ENCODE measurements around the gene ANTXR1. TPM values are rescaled to one million over a fixed set of nuclear protein-coding genes. Genes with fewer than 3 reads are reported as not detected.

Gene ANTXR1
- total and polyA plus RNA-seq, 2 of the 8 experiments (the other 6 are each of a cell fraction or from before 2014, with no cell fraction given), result 15.8 to 44.3 TPM

DNA sequence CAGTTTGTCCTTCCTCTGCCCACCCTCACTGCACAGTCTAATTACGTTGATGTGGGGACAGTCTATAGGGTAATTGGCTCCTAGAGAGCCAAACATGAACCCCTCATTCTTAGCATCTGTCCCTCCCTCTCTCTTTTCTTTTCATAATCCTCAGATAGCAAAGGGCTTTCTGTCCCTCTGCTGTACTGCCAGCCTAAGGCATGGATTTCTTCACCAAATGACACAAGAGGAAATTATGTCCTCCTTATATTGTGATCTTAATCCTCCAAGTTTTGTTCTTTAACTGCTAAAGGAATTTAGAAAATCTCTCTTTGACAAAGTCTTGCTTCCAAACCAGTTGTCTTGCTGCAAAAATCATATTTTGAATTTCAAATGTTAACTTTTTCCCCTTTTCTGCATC, 18.5 kb downstream of the ANTXR1 start:
- Histone ChIP-seq H3K4me2 (ENCODE audit: insufficient read depth in 1 of 2, low read depth in 2 of 2, low read length in 2 of 2) (no peak overlapping the region), H3K79me2 (ENCODE audit: control insufficient read depth in 1 of 2, insufficient read depth in 2 of 2, low read length in 2 of 2) (peaks cover 0 to 8% of the 10 kb centered on the region in 2 experiments; a peak in 2 of 4 replicates), H4K20me1 (replicated peaks in 1 of 2; ENCODE audit: control insufficient read depth in 1 of 2, insufficient read depth in 2 of 2, low read length in 2 of 2) (peaks cover 0 to 9% of the 10 kb centered on the region in 2 experiments), H3K4ac (replicated peaks; ENCODE audit: insufficient read length, low read depth, low read length) (no peak overlapping the region), H3K79me1 (ENCODE audit: low read depth, low read length) (peaks cover 5% of the 10 kb centered on the region; the same call in 1 of the 2 replicates), H3K14ac (ENCODE audit: insufficient read length) (no peak overlapping the region), H2AFZ (ENCODE audit: low read length) (no peak overlapping the region), H4K91ac (replicated peaks; ENCODE audit: insufficient read length, low read length) (no peak overlapping the region), H2BK15ac (ENCODE audit: low read length) (no peak overlapping the region), H3K27me3 (replicated peaks in 1 of 4; ENCODE audit: control insufficient read depth in 3 of 4, extremely low read depth in 1 of 4, insufficient read depth in 3 of 4, low read length in 3 of 4) (no peaks in the 10 kb centered on the region), H3K23me2 (ENCODE audit: low read depth, low read length) (0 out of 2 replicates have a peak, but pooled peaks cover 2% of the 10 kb centered on the region), H2BK12ac (ENCODE audit: low read depth, low read length) (no peak overlapping the region), H3K9me3 (ENCODE audit: insufficient read depth in 2 of 2, low read depth in 1 of 2, low read length in 1 of 2) (no peaks in the 10 kb centered on the region), H3K9ac (replicated peaks in 1 of 4; ENCODE audit: extremely low read depth in 1 of 4, low read depth in 3 of 4, low read length in 3 of 4) (no peak overlapping the region), H2AK5ac (ENCODE audit: low read depth, low read length) (no peak overlapping the region), H3K18ac (ENCODE audit: extremely low read depth, low read length) (no peak overlapping the region), H3K36me3 (ENCODE audit: control insufficient read depth in 2 of 4, insufficient read depth in 4 of 4, low read length in 3 of 4) (no peaks in the 10 kb centered on the region), H4K5ac (ENCODE audit: insufficient read length, low read depth, low read length) (no peak overlapping the region), H3K23ac (ENCODE audit: insufficient read length) (no peak overlapping the region), H3K56ac (replicated peaks; ENCODE audit: insufficient read length, low read depth, low read length) (no peak overlapping the region), H4K8ac (ENCODE audit: extremely low read depth, insufficient read depth, low read length) (no peak overlapping the region), H3K27ac (ENCODE audit: low read depth, low read length) (no peak overlapping the region), H2BK120ac (replicated peaks; ENCODE audit: low read depth, low read length) (no peak overlapping the region), H3K4me3 (ENCODE audit: extremely low read depth in 1 of 4, insufficient read depth in 2 of 4, low read depth in 3 of 4, low read length in 4 of 4) (no peak overlapping the region), H3K4me1 (replicated peaks in 1 of 4; ENCODE audit: control insufficient read depth in 3 of 4, insufficient read depth in 4 of 4, low read length in 3 of 4) (peaks cover 0 to 4% (median 2%) of the 10 kb centered on the region in 4 experiments; a peak in 2 of 7 replicates), H2BK20ac (ENCODE audit: low read length) (no peak overlapping the region), H2BK5ac (ENCODE audit: low read depth, low read length) (no peak overlapping the region)
- CTCF ChIA-PET (ENCODE audit: partially characterized antibody), result interaction anchor here (1.0 kb wide), 1 partner anchor 9 kb away, joined by 3 read pairs; no protein-coding TSS in a partner anchor
- FAIRE-seq (peak; percentile 36), DNase-seq (ENCODE audit: low read depth in 1 of 2, low spot score in 2 of 2) (no peak)
- 100% methylated on average over 1 of the region's 1 CpG; no CpG with 5 or more reads in 1 of the 2 experiments for WGBS, 2 experiments (ENCODE audit: extremely low coverage in 1 of 2, insufficient coverage in 1 of 2, insufficient read length in 1 of 2, insufficient replicate concordance in 2 of 2, low coverage in 1 of 2, low lambda C conversion rate in 2 of 2, missing lambda C conversion rate in 1 of 2)
- POLR2A ChIA-PET (ENCODE audit: partially characterized antibody), result interaction anchor here (1.3 kb wide), 1 partner anchor 16 kb away, joined by 3 read pairs; no protein-coding TSS in a partner anchor
- no peak for TF ChIP-seq JUND (IDR thresholded peaks at IDR 0.05; ENCODE audit: low read length)
- TF ChIP-seq TBP (IDR thresholded peaks at IDR 0.05; ENCODE audit: low read depth, low read length), result no peak
- no peak for TF ChIP-seq TAF1 (IDR thresholded peaks at IDR 0.05; ENCODE audit: low read depth, low read length)
- TF ChIP-seq RFX5 (IDR thresholded peaks at IDR 0.05; ENCODE audit: borderline replicate concordance, low read depth, low read length), result no peak
- no peak for TF ChIP-seq CEBPB (IDR thresholded peaks at IDR 0.05; ENCODE audit: low read depth, low read length)
- TF ChIP-seq FOSL1 (IDR thresholded peaks at IDR 0.05; ENCODE audit: insufficient read depth, low read depth, low read length), result no peak
- TF ChIP-seq JUN (IDR thresholded peaks at IDR 0.05; ENCODE audit: low read depth, low read length), result no peak
- TF ChIP-seq PHF8 (conservative IDR thresholded peaks at IDR 0.05; ENCODE audit: low read depth, low read length), result no peak
- no peak for TF ChIP-seq SUZ12 (IDR thresholded peaks at IDR 0.05; ENCODE audit: low read length)
- TF ChIP-seq RAD21 (IDR thresholded peaks at IDR 0.05 in 1 of 2, conservative IDR thresholded peaks at IDR 0.05 in 1 of 2; ENCODE audit: low read depth in 2 of 2, low read length in 2 of 2), result no peak
- no peak for TF ChIP-seq HDAC2 (IDR thresholded peaks at IDR 0.05; ENCODE audit: borderline replicate concordance in 1 of 2, low read depth in 2 of 2, low read length in 2 of 2)
- no peak for TF ChIP-seq NANOG (IDR thresholded peaks at IDR 0.05; ENCODE audit: insufficient read depth, low read depth, low read length, poor library complexity, severe bottlenecking)

Data from H1 (cell line).